Upper lobe of right lung (tissue), 1 donor: Measurements from ENCODE around the gene RPUSD3. TPM values are rescaled to one million over a fixed set of nuclear protein-coding genes. Genes with fewer than 3 reads are reported as not detected.
"Not testable (repeated sequence)": the region's sequence is repeated elsewhere in the genome, so short reads cannot be mapped to it uniquely, and the experiment has no call there.

Experiments
- ATAC-seq: fragments of 200-7000 bp; cut with Tn5 transposase; one replicate; pipeline ENCODE4 v1.9.1; 2020; ENCODE audit warnings: mild to moderate bottlenecking, moderate library complexity
- DNase-seq: peaks from one replicate; pipeline ENCODE4 v3.0.0-alpha.2; 2020
- H3K27ac ChIP-seq: fragments of 200-600 bp; one replicate; pipeline ENCODE4 v1.8.0; 2022
- H3K27me3 ChIP-seq: fragments of 200-600 bp; one replicate; pipeline ENCODE4 v1.8.0; 2022; ENCODE audit warnings: mild to moderate bottlenecking
- H3K36me3 ChIP-seq: fragments of 200-600 bp; one replicate; pipeline ENCODE4 v1.8.0; 2022
- H3K4me1 ChIP-seq: fragments of 200-600 bp; one replicate; pipeline ENCODE4 v1.8.0; 2022
- H3K4me3 ChIP-seq: fragments of 200-600 bp; one replicate; pipeline ENCODE4 v1.8.0; 2022; ENCODE audit warnings: mild to moderate bottlenecking
- H3K9me3 ChIP-seq: fragments of 200-600 bp; one replicate; pipeline ENCODE4 v1.8.0; 2022
- CTCF ChIP-seq: fragments of 200-600 bp; IDR thresholded peaks from one replicate; pipeline ENCODE4 v1.8.0; 2022; ENCODE audit warnings: antibody characterized with exemption
- intact Hi-C: fragments of 100-400 bp; cut with DNase I; formaldehyde crosslinking; loops from one replicate; pipeline ENCODE4 v1.11.0; 2022
- total RNA-seq: library from RNA; stranded (reverse); fragmentation: NEBNext Ultra II Directional; extraction: Animal tissue kit (Norgen Biotek cat#: 25700); gene quantifications from one replicate; pipeline ENCODE4 v1.2.1, GENCODE V29; 2021
- donor health status: DM: no; HTN: yes; CAD: no; lungs with severe emphysema.

The RPUSD3 gene
- total RNA-seq, 1 donor from 2014 or later: 27.7 TPM

- intact Hi-C loops: no loop called here
- Histone ChIP-seq H3K27ac (no peak overlapping the region), H3K27me3 (no peaks in the 10 kb centered on the region), H3K4me3 (no peak overlapping the region), H3K4me1 (peaks cover 12% of the 10 kb centered on the region), H3K36me3 (no peaks in the 10 kb centered on the region), H3K9me3 (no peaks in the 10 kb centered on the region)
- ATAC-seq (no peak), DNase-seq (no peak)
- TF ChIP-seq CTCF: no peak
Measured at GRCh38 chr3:9852528-9852927, 8.7 kb upstream of the RPUSD3 start.

GRCh38 chr3:9851926-9852325 is 8.1 kb upstream of the RPUSD3 start:
- DNase-seq, H3K4me3 ChIP-seq, H3K27ac ChIP-seq, H3K36me3 ChIP-seq, H3K27me3 ChIP-seq, ATAC-seq, intact Hi-C loops, H3K9me3 ChIP-seq: not testable (repeated sequence)
- H3K4me1 ChIP-seq: peaks cover 12% of the 10 kb centered on the region

DNA sequence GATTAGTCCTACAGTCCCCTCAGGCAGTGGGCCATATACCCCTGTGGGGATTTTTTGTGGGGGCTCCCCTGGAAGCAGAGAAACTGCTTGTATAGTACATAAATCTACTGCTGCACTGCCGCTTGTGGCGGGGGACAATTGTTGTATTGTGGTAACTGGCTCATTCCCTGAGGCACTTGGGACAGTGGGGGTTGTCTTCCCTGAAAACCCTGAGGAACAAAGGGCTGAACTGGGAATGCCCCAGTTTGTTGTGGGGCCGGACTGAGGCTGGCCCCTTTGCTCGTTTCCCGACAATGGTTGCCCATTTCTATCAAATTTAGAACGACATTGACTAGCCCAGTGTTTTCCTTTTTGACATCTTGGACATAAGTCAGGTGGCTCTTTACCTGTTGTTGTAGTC is 7.6 kb upstream of the RPUSD3 start:
- ATAC-seq, H3K27me3 ChIP-seq, H3K9me3 ChIP-seq, H3K36me3 ChIP-seq, DNase-seq, H3K4me3 ChIP-seq, H3K27ac ChIP-seq, intact Hi-C loops: not testable (repeated sequence)
- peaks cover 12% of the 10 kb centered on the region for H3K4me1 ChIP-seq

DNA sequence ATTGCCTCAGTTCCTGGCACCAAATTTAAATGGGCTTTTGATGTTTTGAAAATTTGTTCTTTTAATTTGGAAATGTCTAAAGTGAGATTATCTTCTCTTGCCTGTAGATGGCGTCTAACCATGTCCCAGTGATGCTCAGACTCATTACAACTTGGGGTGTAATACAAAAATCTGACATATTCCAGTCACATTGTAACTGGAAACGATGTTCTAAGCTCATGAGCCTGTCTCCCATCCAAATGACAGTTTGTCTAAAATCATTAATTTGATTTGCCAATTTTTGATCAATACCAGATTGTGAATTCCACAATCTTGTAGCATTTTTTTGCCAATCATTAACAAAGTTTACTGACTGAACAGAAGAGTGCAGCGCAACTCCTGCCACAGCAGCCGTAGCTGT is 5.1 kb upstream of the RPUSD3 start:
- H3K9me3 ChIP-seq, DNase-seq, H3K36me3 ChIP-seq, H3K27me3 ChIP-seq, H3K27ac ChIP-seq, intact Hi-C loops, ATAC-seq, H3K4me3 ChIP-seq: not testable (repeated sequence)
- peaks cover 18% of the 10 kb centered on the region for H3K4me1 ChIP-seq
- peak; percentile 66 for TF ChIP-seq CTCF

- DNase-seq, H3K27ac ChIP-seq, H3K9me3 ChIP-seq, ATAC-seq, intact Hi-C loops, H3K4me3 ChIP-seq, H3K36me3 ChIP-seq, H3K27me3 ChIP-seq: not testable (repeated sequence)
- H3K4me1 ChIP-seq: peaks cover 15% of the 10 kb centered on the region
Measured at GRCh38 chr3:9847870-9848269, 4.1 kb upstream of the RPUSD3 start.

- DNase-seq (no peak), ATAC-seq (no peak)
- H3K4me1 ChIP-seq: peaks cover 15% of the 10 kb centered on the region
- no peak overlapping the region for H3K4me3 ChIP-seq
- H3K27ac ChIP-seq: no peak overlapping the region
- no peaks in the 10 kb centered on the region for H3K36me3 ChIP-seq
- H3K9me3 ChIP-seq: no peaks in the 10 kb centered on the region
- intact Hi-C loops: no loop called here
- H3K27me3 ChIP-seq: no peaks in the 10 kb centered on the region
- TF ChIP-seq CTCF: no peak
Measured at GRCh38 chr3:9846931-9847488, 3.2 kb upstream of the RPUSD3 start.

GRCh38 chr3:9846231-9846630 is 2.4 kb upstream of the RPUSD3 start:
- DNase-seq (no peak), ATAC-seq (no peak)
- Histone ChIP-seq H3K9me3 (no peaks in the 10 kb centered on the region), H3K36me3 (peaks cover 7% of the 10 kb centered on the region), H3K27me3 (no peaks in the 10 kb centered on the region), H3K4me1 (peaks cover 15% of the 10 kb centered on the region), H3K27ac (no peak overlapping the region), H3K4me3 (no peak overlapping the region)
- intact Hi-C loops: no loop called here
- no peak for TF ChIP-seq CTCF
